ENCODE results near the gene LYVE1.

GRCh38 chr11:10597877-10598351, 29.4 kb upstream of the LYVE1 start:
- TF ChIP-seq POLR2A (IDR thresholded peaks at IDR 0.05), result no peak
- TF ChIP-seq CTCF (IDR thresholded peaks at IDR 0.05), result no peak
